ENCODE results near the gene CFB.
"Not testable (repeated sequence)": the region's sequence is repeated elsewhere in the genome, so short reads cannot be mapped to it uniquely, and the experiment has no call there.

CFB gene

DNA sequence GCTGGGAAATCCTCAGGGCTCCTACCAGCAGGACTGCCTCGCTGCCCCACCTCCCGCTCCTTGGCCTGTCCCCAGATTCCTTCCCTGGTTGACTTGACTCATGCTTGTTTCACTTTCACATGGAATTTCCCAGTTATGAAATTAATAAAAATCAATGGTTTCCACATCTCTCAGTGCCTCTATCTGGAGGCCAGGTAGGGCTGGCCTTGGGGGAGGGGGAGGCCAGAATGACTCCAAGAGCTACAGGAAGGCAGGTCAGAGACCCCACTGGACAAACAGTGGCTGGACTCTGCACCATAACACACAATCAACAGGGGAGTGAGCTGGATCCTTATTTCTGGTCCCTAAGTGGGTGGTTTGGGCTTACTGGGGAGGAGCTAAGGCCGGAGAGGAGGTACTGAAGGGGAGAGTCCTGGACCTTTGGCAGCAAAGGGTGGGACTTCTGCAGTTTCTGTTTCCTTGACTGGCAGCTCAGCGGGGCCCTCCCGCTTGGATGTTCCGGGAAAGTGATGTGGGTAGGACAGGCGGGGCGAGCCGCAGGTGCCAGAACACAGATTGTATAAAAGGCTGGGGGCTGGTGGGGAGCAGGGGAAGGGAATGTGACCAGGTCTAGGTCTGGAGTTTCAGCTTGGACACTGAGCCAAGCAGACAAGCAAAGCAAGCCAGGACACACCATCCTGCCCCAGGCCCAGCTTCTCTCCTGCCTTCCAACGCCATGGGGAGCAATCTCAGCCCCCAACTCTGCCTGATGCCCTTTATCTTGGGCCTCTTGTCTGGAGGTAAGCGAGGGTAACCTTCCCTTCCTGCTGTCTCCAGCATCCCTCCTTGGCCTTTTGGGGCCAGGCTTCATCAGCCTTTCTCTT, at the start of gene CFB:
CFB (plus strand) TSS at position 589 of the 863 bp plus-strand sequence; CDS start at position 716, 127 bp downstream.
- DNase-seq (ENCODE audit: low read depth in 2 of 2) = peak; percentile 37 to 51

GRCh38 chr6:31896493-31896855, 49.4 kb upstream of the CFB start:
- no peak for DNase-seq (ENCODE audit: low read depth in 2 of 2)

DNA sequence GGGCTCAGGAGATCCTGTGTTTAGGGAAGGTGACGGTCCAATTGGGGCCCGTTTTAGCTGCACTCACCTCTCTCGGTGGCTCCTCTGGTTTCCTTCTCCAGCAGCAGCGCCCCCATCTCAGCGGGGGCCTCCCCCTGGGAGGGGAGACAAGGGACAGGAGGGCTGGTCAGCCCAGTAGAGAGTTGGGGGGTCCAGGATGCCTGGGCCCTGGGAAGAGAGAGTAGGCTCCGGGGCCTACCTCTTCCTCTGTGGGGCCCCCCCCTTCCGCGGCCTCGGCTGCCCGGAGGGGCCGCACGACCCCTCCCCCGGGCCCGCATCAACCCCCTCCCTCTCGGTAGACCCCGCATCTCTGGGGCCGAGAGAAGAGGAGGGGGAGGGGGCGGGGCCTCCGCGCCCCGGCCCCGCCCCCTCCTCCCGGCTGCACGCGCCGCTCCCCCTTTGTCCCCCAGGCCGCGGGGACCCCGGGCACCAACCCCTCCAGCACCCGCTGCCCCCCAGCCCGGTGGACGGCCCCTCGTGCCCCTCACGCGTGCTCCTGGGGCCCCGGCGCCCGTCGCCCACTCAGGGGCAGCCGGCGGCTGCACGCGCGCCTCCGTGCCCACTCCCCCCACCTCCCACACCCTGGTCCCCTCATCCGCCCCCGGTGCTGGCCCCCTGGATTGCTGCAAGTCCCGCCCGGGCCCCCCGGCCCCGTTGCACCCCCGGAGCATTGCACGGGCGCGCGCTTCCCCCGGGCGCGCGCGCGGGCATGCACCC, 48.9 kb upstream of the CFB start:
- DNase-seq (ENCODE audit: low read depth in 2 of 2) = no peak

- DNase-seq (ENCODE audit: low read depth in 2 of 2) = peak in 1 of 2 experiments; percentile 40
Measured at GRCh38 chr6:31897612-31898382, 48.1 kb upstream of the CFB start, which contains the start of gene EHMT2. Gene EHMT2 (minus strand): TSS chr6:31897698. CDS start chr6:31897677, 21 bp downstream.

- DNase-seq (ENCODE audit: low read depth in 2 of 2) = no peak
Measured at GRCh38 chr6:31898383-31899011, 47.4 kb upstream of the CFB start.

GRCh38 chr6:31899215-31899614, 46.7 kb upstream of the CFB start:
- no peak for DNase-seq (ENCODE audit: low read depth in 2 of 2)

DNA sequence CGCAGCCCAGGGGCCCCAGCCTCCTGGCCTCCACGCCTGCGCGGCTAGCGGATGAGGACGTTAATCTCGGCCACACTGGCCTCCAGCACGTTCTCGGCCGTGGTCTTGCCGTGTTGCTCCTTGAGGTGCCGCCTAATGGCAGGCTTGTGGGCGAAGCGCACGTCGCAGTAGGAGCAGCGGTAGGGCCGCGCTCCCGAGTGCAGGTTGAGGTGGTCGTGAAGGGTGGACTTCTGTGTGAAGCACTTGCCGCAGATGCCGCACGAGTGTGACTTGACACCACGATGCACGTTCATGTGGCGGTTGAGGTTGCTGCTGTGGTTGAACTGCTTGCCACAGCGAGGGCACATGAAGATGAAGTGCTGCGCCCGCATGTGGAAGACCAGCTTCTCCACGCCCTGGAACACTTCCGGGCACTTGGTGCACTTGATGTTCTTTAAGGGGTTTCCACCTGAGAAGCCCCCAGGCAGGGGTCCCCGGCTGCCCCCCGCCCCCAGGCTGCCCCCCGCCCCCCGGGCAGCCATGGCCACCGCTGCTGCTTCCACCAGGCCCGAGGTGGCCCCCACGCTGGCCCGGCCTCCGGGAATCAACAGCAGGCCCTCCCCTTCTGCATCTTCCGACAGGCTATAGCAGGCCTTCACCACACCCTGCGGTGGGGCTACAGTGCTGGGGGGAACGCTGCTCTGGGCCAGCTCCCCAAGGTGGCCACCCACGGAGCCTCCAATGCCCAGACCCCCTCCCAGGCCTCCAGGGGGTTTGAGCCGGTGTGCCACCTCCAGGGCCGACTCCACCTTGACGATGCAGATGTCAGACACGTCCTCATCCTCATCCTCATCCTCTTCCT, 45.8 kb upstream of the CFB start:
- no peak for DNase-seq (ENCODE audit: low read depth in 2 of 2)

- no peak for DNase-seq (ENCODE audit: low read depth in 2 of 2)
Measured at GRCh38 chr6:31900917-31901414, 44.9 kb upstream of the CFB start.

- no peak for DNase-seq (ENCODE audit: low read depth in 2 of 2)
Measured at GRCh38 chr6:31901415-31901952, 44.4 kb upstream of the CFB start.

DNA sequence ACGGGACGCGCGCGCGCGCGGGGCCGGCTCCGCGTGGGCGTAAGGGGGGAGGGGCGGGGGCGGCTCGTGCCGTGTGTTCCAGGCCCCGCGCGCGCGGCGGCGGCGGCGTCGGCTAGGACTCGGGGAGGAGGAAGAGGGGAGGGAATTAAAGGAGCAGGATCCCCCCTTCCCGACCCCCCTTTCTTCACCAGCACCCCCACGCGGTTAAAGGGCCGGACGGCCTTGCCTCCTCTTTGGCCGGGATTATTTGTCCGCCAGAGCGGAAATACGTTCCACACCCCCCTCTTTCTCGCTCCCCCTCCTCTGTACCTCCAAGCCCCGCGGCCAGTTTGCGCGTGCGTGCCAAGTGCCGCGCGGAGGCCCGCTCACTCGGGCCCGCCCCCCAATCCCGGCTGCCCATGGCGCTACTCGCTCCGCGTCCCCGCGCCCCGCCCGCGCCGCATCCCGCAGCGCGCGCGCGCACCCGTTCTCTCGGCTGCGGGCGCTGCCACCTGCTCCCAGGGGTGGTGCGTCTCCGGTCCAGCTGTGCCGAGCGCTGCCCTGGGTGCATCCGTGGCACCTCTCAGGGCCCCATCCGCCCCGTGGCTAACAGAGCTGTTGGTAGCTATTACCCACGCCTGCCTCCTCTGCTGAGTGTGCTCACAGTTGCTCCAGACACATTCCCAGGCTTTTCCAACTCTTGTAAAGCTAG, 43.8 kb upstream of the CFB start, which contains the start of gene ZBTB12:
ZBTB12 (minus strand) TSS at position 134 of the 691 bp plus-strand sequence. CDS start 781 bp downstream, outside the sequence.
- peak; percentile 95 for DNase-seq (ENCODE audit: low read depth in 2 of 2)

DNA sequence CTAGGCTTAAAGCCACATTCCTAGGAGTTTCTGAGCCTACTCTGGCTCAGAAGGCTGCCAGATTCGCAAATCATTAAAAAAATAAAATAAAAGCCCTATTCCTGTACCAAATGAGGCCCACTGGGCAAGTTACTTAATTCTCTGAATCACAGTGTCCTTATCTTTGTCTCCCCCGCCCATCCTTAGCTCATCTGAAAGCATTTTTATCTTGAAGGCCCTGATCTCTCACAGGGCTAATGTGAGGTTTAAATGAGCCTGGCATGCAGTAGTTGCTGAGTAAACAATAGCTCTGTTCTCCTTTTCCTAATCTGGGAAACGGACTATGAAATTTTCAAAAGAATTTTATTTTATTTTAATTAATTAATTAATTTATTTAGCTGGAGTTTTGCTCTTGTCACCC, 41.9 kb upstream of the CFB start:
- no peak for DNase-seq (ENCODE audit: low read depth in 2 of 2)

- no peak for DNase-seq (ENCODE audit: low read depth in 2 of 2)
Measured at GRCh38 chr6:31905041-31905440, 40.9 kb upstream of the CFB start.

GRCh38 chr6:31906122-31906521, 39.8 kb upstream of the CFB start:
- no peak for DNase-seq (ENCODE audit: low read depth in 2 of 2)

- not testable (repeated sequence) for DNase-seq (ENCODE audit: low read depth in 2 of 2)
Measured at GRCh38 chr6:31906727-31907126, 39.2 kb upstream of the CFB start.

DNA sequence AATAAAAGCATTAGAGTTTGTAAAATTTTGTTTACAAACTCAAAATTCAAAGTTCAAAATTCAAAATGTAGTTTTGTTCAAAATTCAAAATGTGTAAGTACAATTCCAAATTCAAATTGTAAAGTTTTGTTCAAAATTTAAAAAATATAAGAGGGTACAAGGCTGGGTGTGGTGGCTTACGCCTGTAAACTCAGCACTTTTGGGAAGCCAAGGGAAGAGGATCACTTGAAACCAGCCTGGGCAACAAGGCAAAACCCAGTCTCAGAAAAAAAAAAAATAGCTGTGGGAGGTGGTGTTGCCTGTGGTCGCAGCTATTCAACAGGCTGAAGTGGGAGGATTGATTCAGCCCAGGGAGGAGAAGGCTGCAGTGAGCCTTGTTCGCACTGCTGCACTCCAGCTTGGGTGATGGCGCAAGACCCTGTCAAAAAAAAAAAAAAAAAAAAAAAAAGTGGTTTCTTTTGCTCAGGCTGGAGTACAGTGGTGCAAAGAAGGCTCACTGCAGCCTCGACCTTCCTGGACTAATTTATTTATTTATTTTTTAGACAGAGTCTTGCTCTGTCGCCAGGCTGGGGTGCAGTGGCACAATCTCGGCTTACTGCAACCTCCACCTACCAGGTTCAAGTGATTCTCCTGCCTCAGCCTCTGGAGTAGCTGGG, 38.6 kb upstream of the CFB start:
- DNase-seq (ENCODE audit: low read depth in 2 of 2) = peak; percentile 55

DNA sequence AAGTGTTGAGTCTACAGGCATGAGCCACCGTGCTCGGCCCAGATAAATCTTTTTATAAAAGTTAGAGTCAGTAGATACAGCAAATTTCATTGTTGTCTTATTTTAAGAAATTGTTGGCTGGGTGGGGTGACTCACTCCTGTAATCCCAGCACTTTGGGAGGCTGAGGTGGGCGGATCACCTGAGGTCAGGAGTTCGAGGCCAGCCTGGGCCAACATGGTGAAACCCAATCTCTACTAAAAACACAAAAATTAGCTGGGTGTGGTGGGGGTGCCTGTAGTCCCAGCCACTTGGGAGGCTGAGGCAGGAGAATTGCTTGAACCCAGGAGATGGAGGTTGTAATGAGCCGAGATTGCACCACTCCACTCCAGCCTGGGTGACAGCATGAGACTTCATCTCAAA, 37.6 kb upstream of the CFB start:
- not testable (repeated sequence) for DNase-seq (ENCODE audit: low read depth in 2 of 2)

DNA sequence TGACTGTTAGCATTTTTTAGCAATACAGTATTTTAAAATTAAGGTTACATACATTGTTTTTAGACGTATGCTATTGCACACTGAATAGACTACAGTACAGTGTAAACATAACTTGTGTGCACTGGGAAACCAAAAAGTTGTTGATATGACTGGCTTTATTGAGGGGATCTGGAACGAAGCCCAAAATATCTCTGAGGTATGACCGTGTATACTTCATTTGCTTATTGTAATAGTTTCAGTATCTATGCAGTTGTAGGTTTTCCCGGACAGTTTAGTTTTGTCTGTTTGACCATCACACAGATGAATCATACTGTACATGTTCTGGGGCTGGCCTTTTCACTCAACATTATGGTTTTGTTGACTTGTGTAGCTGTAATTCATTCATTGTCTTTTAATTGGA, 37.1 kb upstream of the CFB start:
- no peak for DNase-seq (ENCODE audit: low read depth in 2 of 2)

DNA sequence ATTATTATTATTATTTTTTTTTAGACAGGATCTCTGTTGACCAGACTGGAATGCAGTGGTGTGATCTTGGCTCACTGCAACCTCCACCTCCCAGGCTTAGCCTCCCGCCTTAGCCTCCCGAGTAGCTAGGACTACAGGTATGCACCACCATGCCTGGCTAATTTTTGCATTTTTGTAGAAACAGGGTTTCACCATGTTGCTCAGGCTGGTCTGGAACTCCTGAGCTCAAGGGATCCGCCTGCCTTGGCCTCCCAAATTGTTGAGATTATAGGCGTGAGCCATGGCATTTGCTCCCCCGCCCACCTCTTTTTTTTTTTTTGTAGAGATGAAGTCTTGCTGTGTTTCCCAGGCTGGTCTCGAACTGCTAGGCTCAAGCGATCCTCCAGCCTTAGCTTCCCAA, 36.6 kb upstream of the CFB start:
- not testable (repeated sequence) for DNase-seq (ENCODE audit: low read depth in 2 of 2)

Measured in fibroblast of skin of left biceps (primary cell).